ENCODE results near the gene NRXN2. TPM values are rescaled to one million over a fixed set of nuclear protein-coding genes. Genes with fewer than 3 reads are reported as not detected.

Gene NRXN2
- total RNA-seq, 2 experiments from 2014 or later: 0.07 to 0.22 TPM

DNA sequence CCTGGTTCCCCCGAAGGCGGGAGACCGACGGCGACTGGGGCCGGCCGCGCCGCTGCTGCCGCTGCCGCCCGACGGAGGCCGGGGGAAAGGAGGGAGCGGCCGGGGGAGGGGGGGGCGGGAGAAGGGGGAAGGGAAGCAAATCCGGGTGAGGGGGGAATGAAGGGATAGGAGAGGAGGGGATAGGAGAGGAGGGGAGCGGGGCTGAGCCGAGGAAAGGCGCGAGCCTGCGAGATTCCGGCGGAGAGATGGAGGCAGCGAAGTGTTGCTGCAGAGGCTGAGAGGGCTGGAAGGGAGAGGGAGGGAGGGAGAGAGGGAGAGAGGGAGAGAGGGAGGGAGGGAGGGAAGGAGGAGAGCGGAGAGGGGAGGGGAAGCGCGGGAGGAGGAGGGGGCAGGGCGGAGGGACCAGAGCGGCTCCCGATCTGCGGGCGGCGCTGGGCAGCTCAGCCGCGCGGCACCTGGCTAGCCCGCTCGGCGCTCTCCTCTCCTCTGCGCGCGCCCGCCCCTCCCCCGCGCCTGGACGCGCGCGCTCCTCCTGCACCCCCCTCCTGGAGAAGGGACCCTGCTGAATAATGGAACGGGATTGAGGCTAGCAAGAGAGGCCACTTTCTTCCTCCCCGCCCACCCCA is 79.6 kb downstream of the NRXN2 start:
- H3K9me3 Mint-ChIP-seq: no peaks in the 10 kb centered on the region

GRCh38 chr11:64642871-64643255 is 80.1 kb downstream of the NRXN2 start:
- no peak overlapping the region for H3K4me3 Mint-ChIP-seq
- H3K27ac Mint-ChIP-seq: no peak overlapping the region
- no peaks in the 10 kb centered on the region for H3K9me3 Mint-ChIP-seq
- ATAC-seq (no peak), DNase-seq (no peak)
- no peak for TF ChIP-seq CTCF (IDR thresholded peaks at IDR 0.05)
- intact Hi-C loops (cut with micrococcal nuclease): loop anchor here (5.0 kb wide), 1 partner anchor 151 kb away; no protein-coding TSS in a partner anchor
- H3K36me3 Mint-ChIP-seq (ENCODE audit: low read depth): no peaks in the 10 kb centered on the region
- CTCF ChIA-PET: interaction anchor here (2.9 kb wide), 1 partner anchor 194 kb away, joined by 11 read pairs; no protein-coding TSS in a partner anchor
- POLR2A ChIA-PET: interaction anchor here (0.6 kb wide), 1 partner anchor 140 kb away, joined by 3 read pairs; no protein-coding TSS in a partner anchor
- H3K4me1 Mint-ChIP-seq (ENCODE audit: low read depth): peaks cover 1% of the 10 kb centered on the region
- H3K27me3 Mint-ChIP-seq: peaks cover 26% of the 10 kb centered on the region

More for the DNA sequence above, 79.6 kb downstream of the NRXN2 start:
- Mint-ChIP-seq H3K36me3 (ENCODE audit: low read depth) (no peaks in the 10 kb centered on the region), H3K4me1 (ENCODE audit: low read depth) (peaks cover 1% of the 10 kb centered on the region), H3K4me3 (no peak overlapping the region), H3K27ac (no peak overlapping the region), H3K27me3 (peaks cover 26% of the 10 kb centered on the region)
- POLR2A ChIA-PET: no interaction called here
- CTCF ChIA-PET: interaction anchor here (2.9 kb wide), 1 partner anchor 194 kb away, joined by 11 read pairs; no protein-coding TSS in a partner anchor
- ATAC-seq (peak; percentile 24), DNase-seq (no peak)
- intact Hi-C loops (cut with micrococcal nuclease): loop anchor here (5.0 kb wide), 1 partner anchor 151 kb away; no protein-coding TSS in a partner anchor
- TF ChIP-seq CTCF (IDR thresholded peaks at IDR 0.05): no peak

DNA sequence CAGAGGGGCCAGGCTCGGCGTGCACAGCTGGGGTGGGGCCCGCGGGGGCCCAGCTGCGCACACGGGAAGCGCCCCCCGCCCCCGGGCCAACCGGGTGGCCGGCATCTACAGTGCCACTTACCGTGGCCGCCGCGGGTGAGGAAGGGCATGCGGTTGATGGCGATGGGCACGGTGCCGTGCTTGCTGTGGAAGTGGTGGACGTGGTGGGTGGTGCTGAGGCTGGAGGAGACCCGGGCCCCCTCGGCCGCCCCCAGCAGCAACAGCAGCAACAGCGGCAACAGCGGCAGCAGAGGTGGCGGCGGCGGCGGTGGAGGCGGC is 80.6 kb downstream of the NRXN2 start:
- H3K27me3 Mint-ChIP-seq: peaks cover 23% of the 10 kb centered on the region
- CTCF ChIA-PET: no interaction called here
- no peaks in the 10 kb centered on the region for H3K9me3 Mint-ChIP-seq
- H3K4me3 Mint-ChIP-seq: no peak overlapping the region
- no peak overlapping the region for H3K27ac Mint-ChIP-seq
- POLR2A ChIA-PET: interaction anchor here (0.6 kb wide), 1 partner anchor 139 kb away, joined by 3 read pairs; no protein-coding TSS in a partner anchor
- ATAC-seq (no peak), DNase-seq (no peak)
- peaks cover 1% of the 10 kb centered on the region for H3K4me1 Mint-ChIP-seq (ENCODE audit: low read depth)
- no peaks in the 10 kb centered on the region for H3K36me3 Mint-ChIP-seq (ENCODE audit: low read depth)
- TF ChIP-seq CTCF (IDR thresholded peaks at IDR 0.05): no peak
- intact Hi-C loops (cut with micrococcal nuclease): loop anchor here (5.0 kb wide), 1 partner anchor 150 kb away; no protein-coding TSS in a partner anchor

GRCh38 chr11:64641596-64642417 is 81.2 kb downstream of the NRXN2 start:
- intact Hi-C loops (cut with micrococcal nuclease): loop anchor here (5.0 kb wide), 1 partner anchor 150 kb away; no protein-coding TSS in a partner anchor
- ATAC-seq: peak; percentile 25

More at GRCh38 chr11:64641596-64642417, 81.2 kb downstream of the NRXN2 start:
- no peak overlapping the region for H3K4me3 Mint-ChIP-seq
- TF ChIP-seq CTCF (IDR thresholded peaks at IDR 0.05): no peak
- H3K4me1 Mint-ChIP-seq (ENCODE audit: low read depth): peaks cover 1% of the 10 kb centered on the region
- no peaks in the 10 kb centered on the region for H3K9me3 Mint-ChIP-seq
- POLR2A ChIA-PET: no interaction called here
- no peak overlapping the region for H3K27ac Mint-ChIP-seq
- peaks cover 23% of the 10 kb centered on the region for H3K27me3 Mint-ChIP-seq
- CTCF ChIA-PET: no interaction called here
- no peaks in the 10 kb centered on the region for H3K36me3 Mint-ChIP-seq (ENCODE audit: low read depth)
- DNase-seq: no peak
